Measurements from ENCODE around the gene INSRR. TPM values are rescaled to one million over a fixed set of nuclear protein-coding genes. Genes with fewer than 3 reads are reported as not detected.
A peak's percentile ranks its signal among the peaks of the same experiment; 100 is the strongest.

The INSRR gene
- total RNA-seq, 1 experiment from 2014 or later, result 0.11 TPM

GRCh38 chr1:156832434-156832833 lies 26.5 kb downstream of the INSRR start:
- ChIA-PET CTCF (interaction anchor here (0.8 to 1.6 kb wide), 9 partner anchors 10 to 143 kb away, joined by 3 to 9 read pairs (median 3); partner anchors contain the start of gene INSRR), POLR2A (interaction anchor here (0.5 kb wide), 1 partner anchor 138 kb away, joined by 3 read pairs; no protein-coding TSS in a partner anchor)
- TF ChIP-seq EMX1 (CRISPR knock-in tag; IDR thresholded peaks at IDR 0.05) (no peak), ZNF416 (CRISPR knock-in tag; IDR thresholded peaks at IDR 0.05) (no peak), NR2C2 (CRISPR knock-in tag; IDR thresholded peaks at IDR 0.05) (no peak), CREM (CRISPR knock-in tag; IDR thresholded peaks at IDR 0.05) (no peak), ZNF281 (CRISPR knock-in tag; IDR thresholded peaks at IDR 0.05) (no peak), GABPB1 (CRISPR knock-in tag; IDR thresholded peaks at IDR 0.05) (no peak), NFE2L1 (CRISPR knock-in tag; IDR thresholded peaks at IDR 0.05) (no peak), PRRX2 (CRISPR knock-in tag; IDR thresholded peaks at IDR 0.05) (no peak), CREB1 (CRISPR knock-in tag; IDR thresholded peaks at IDR 0.05) (no peak), ATF1 (CRISPR knock-in tag; IDR thresholded peaks at IDR 0.05) (no peak), SOX15 (CRISPR knock-in tag; IDR thresholded peaks at IDR 0.05) (no peak), ZNF219 (CRISPR knock-in tag; IDR thresholded peaks at IDR 0.05; ENCODE audit: borderline replicate concordance) (no peak)
- TF ChIP-seq, protein P1, sequence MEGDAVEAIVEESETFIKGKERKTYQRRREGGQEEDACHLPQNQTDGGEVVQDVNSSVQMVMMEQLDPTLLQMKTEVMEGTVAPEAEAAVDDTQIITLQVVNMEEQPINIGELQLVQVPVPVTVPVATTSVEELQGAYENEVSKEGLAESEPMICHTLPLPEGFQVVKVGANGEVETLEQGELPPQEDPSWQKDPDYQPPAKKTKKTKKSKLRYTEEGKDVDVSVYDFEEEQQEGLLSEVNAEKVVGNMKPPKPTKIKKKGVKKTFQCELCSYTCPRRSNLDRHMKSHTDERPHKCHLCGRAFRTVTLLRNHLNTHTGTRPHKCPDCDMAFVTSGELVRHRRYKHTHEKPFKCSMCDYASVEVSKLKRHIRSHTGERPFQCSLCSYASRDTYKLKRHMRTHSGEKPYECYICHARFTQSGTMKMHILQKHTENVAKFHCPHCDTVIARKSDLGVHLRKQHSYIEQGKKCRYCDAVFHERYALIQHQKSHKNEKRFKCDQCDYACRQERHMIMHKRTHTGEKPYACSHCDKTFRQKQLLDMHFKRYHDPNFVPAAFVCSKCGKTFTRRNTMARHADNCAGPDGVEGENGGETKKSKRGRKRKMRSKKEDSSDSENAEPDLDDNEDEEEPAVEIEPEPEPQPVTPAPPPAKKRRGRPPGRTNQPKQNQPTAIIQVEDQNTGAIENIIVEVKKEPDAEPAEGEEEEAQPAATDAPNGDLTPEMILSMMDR (IDR thresholded peaks at IDR 0.05), result no peak
- TF ChIP-seq, protein P2, sequence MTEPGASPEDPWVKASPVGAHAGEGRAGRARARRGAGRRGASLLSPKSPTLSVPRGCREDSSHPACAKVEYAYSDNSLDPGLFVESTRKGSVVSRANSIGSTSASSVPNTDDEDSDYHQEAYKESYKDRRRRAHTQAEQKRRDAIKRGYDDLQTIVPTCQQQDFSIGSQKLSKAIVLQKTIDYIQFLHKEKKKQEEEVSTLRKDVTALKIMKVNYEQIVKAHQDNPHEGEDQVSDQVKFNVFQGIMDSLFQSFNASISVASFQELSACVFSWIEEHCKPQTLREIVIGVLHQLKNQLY (CRISPR knock-in tag; IDR thresholded peaks at IDR 0.05), result no peak
- TF ChIP-seq, protein P3, sequence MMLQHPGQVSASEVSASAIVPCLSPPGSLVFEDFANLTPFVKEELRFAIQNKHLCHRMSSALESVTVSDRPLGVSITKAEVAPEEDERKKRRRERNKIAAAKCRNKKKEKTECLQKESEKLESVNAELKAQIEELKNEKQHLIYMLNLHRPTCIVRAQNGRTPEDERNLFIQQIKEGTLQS (CRISPR knock-in tag; conservative IDR thresholded peaks at IDR 0.05), result no peak
- TF ChIP-seq, protein P4, sequence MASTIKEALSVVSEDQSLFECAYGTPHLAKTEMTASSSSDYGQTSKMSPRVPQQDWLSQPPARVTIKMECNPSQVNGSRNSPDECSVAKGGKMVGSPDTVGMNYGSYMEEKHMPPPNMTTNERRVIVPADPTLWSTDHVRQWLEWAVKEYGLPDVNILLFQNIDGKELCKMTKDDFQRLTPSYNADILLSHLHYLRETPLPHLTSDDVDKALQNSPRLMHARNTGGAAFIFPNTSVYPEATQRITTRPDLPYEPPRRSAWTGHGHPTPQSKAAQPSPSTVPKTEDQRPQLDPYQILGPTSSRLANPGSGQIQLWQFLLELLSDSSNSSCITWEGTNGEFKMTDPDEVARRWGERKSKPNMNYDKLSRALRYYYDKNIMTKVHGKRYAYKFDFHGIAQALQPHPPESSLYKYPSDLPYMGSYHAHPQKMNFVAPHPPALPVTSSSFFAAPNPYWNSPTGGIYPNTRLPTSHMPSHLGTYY (CRISPR knock-in tag; IDR thresholded peaks at IDR 0.05), result no peak
- TF ChIP-seq, protein P5, sequence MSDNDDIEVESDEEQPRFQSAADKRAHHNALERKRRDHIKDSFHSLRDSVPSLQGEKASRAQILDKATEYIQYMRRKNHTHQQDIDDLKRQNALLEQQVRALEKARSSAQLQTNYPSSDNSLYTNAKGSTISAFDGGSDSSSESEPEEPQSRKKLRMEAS (CRISPR knock-in tag; IDR thresholded peaks at IDR 0.05), result no peak
- TF ChIP-seq, protein P6, sequence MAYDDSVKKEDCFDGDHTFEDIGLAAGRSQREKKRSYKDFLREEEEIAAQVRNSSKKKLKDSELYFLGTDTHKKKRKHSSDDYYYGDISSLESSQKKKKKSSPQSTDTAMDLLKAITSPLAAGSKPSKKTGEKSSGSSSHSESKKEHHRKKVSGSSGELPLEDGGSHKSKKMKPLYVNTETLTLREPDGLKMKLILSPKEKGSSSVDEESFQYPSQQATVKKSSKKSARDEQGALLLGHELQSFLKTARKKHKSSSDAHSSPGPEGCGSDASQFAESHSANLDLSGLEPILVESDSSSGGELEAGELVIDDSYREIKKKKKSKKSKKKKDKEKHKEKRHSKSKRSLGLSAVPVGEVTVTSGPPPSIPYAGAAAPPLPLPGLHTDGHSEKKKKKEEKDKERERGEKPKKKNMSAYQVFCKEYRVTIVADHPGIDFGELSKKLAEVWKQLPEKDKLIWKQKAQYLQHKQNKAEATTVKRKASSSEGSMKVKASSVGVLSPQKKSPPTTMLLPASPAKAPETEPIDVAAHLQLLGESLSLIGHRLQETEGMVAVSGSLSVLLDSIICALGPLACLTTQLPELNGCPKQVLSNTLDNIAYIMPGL (CRISPR knock-in tag; IDR thresholded peaks at IDR 0.05), result no peak
- TF ChIP-seq, protein P7, sequence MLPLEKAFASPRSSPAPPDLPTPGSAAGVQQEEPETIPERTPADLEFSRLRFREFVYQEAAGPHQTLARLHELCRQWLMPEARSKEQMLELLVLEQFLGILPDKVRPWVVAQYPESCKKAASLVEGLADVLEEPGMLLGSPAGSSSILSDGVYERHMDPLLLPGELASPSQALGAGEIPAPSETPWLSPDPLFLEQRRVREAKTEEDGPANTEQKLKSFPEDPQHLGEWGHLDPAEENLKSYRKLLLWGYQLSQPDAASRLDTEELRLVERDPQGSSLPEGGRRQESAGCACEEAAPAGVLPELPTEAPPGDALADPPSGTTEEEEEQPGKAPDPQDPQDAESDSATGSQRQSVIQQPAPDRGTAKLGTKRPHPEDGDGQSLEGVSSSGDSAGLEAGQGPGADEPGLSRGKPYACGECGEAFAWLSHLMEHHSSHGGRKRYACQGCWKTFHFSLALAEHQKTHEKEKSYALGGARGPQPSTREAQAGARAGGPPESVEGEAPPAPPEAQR (CRISPR knock-in tag; IDR thresholded peaks at IDR 0.05), result no peak
- TF ChIP-seq, protein P8, sequence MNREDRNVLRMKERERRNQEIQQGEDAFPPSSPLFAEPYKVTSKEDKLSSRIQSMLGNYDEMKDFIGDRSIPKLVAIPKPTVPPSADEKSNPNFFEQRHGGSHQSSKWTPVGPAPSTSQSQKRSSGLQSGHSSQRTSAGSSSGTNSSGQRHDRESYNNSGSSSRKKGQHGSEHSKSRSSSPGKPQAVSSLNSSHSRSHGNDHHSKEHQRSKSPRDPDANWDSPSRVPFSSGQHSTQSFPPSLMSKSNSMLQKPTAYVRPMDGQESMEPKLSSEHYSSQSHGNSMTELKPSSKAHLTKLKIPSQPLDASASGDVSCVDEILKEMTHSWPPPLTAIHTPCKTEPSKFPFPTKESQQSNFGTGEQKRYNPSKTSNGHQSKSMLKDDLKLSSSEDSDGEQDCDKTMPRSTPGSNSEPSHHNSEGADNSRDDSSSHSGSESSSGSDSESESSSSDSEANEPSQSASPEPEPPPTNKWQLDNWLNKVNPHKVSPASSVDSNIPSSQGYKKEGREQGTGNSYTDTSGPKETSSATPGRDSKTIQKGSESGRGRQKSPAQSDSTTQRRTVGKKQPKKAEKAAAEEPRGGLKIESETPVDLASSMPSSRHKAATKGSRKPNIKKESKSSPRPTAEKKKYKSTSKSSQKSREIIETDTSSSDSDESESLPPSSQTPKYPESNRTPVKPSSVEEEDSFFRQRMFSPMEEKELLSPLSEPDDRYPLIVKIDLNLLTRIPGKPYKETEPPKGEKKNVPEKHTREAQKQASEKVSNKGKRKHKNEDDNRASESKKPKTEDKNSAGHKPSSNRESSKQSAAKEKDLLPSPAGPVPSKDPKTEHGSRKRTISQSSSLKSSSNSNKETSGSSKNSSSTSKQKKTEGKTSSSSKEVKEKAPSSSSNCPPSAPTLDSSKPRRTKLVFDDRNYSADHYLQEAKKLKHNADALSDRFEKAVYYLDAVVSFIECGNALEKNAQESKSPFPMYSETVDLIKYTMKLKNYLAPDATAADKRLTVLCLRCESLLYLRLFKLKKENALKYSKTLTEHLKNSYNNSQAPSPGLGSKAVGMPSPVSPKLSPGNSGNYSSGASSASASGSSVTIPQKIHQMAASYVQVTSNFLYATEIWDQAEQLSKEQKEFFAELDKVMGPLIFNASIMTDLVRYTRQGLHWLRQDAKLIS (CRISPR knock-in tag; IDR thresholded peaks at IDR 0.05; ENCODE audit: borderline replicate concordance), result no peak
- Mint-ChIP-seq H3K4me3 (no peak overlapping the region), H3K9me3 (no peaks in the 10 kb centered on the region), H3K36me3 (no peaks in the 10 kb centered on the region), H3K27ac (no peak overlapping the region), H3K27me3 (ENCODE audit: low read depth) (peaks cover 64% of the 10 kb centered on the region), H3K4me1 (no peaks in the 10 kb centered on the region)
- ATAC-seq (peak; percentile 60), DNase-seq (ENCODE audit: low spot score) (no peak)
